PC-9 (cell line): ENCODE measurements around the gene CARMIL1. TPM values are rescaled to one million over a fixed set of nuclear protein-coding genes. Genes with fewer than 3 reads are reported as not detected.

Experiments
- BruUV-seq: library from RNA; stranded (reverse); fragments of 400-500 nt; replicated peaks from 2 replicates; lab custom pipeline; 2021; lab: Mats Ljungman, UMichigan
- CTCF ChIA-PET: fragments of 300-600 bp; sonication (Branson Sonifier 250); formaldehyde crosslinking; loops from one replicate; lab custom pipeline; 2022; ENCODE audit warnings: antibody characterized with exemption; lab: Charles Lee
- POLR2A ChIA-PET: fragments of 300-600 bp; sonication (Branson Sonifier 250); formaldehyde crosslinking; loops from one replicate; lab custom pipeline; 2022; ENCODE audit warnings: antibody characterized with exemption; ENCODE audit not compliant: unreplicated experiment; lab: Charles Lee
- DNase-seq, 2 experiments: peaks; one replicate each; pipeline versions ENCODE4 v3.0.0 to v3.0.0-alpha.2; 2015 to 2022; ENCODE audit warnings: mixed read lengths in 1 of 2
- H2AFZ ChIP-seq: fragments of 200-600 bp; sonication (generic); 2 replicates; pipeline ENCODE4 v1.8.1; 2017; ENCODE audit warnings: antibody characterized with exemption
- H3F3A ChIP-seq: fragments of 200-600 bp; sonication (generic); 2 replicates; pipeline ENCODE4 v1.8.1; 2017; ENCODE audit warnings: antibody characterized with exemption, mild to moderate bottlenecking, low read depth; ENCODE audit not compliant: insufficient read depth
- H3K27ac ChIP-seq: fragments of 200-600 bp; sonication (generic); 2 replicates; pipeline ENCODE4 v1.6.1; 2016; ENCODE audit warnings: mixed run types
- H3K27me3 ChIP-seq: fragments of 200-600 bp; sonication (generic); 2 replicates; pipeline ENCODE4 v1.6.1; 2016; ENCODE audit warnings: low read depth, mixed run types; ENCODE audit not compliant: insufficient read depth
- H3K36me3 ChIP-seq: fragments of 200-600 bp; sonication (generic); 2 replicates; pipeline ENCODE4 v1.6.1; 2016; ENCODE audit warnings: low read depth, mixed run types
- H3K4me1 ChIP-seq: fragments of 200-600 bp; sonication (generic); replicated peaks from 2 replicates; pipeline ENCODE4 v1.6.1; 2016; ENCODE audit warnings: mixed run types; ENCODE audit not compliant: insufficient read depth
- H3K4me2 ChIP-seq: fragments of 200-600 bp; sonication (generic); 2 replicates; pipeline ENCODE4 v1.6.1; 2017; ENCODE audit warnings: mixed run types
- H3K4me3 ChIP-seq: fragments of 200-600 bp; sonication (generic); 2 replicates; pipeline ENCODE4 v1.6.1; 2016; ENCODE audit warnings: mixed run types
- H3K79me2 ChIP-seq: fragments of 200-600 bp; sonication (generic); 2 replicates; pipeline ENCODE4 v1.6.1; 2017; ENCODE audit warnings: low read depth, mixed run types
- H3K9me2 ChIP-seq: fragments of 200-600 bp; sonication (generic); 2 replicates; pipeline ENCODE4 v1.8.1; 2017; ENCODE audit warnings: mild to moderate bottlenecking; ENCODE audit not compliant: insufficient read depth
- H3K9me3 ChIP-seq: fragments of 200-600 bp; sonication (generic); 2 replicates; pipeline ENCODE4 v1.8.1; 2016; ENCODE audit warnings: low read depth; ENCODE audit not compliant: insufficient read depth
- H4K20me1 ChIP-seq: fragments of 200-600 bp; sonication (generic); 2 replicates; pipeline ENCODE4 v1.8.1; 2017; ENCODE audit not compliant: insufficient read depth
- EZH2 ChIP-seq: fragments of 200-600 bp; sonication (generic); IDR thresholded peaks from 2 replicates; pipeline ENCODE4 v1.8.0; 2017; ENCODE audit warnings: antibody characterized with exemption, low read depth
- intact Hi-C: fragments of 100-400 bp; cut with micrococcal nuclease; formaldehyde crosslinking; loops from one replicate; pipeline ENCODE4 v1.10.0; 2022; ENCODE audit not compliant: unreplicated experiment
- total RNA-seq: library from RNA; stranded (reverse); gene quantifications from 2 replicates; pipeline ENCODE4 v1.2.3, GENCODE V29; 2021
- TF ChIP-seq, protein P1 (sequence below): fragments of 200-600 bp; sonication (generic); conservative IDR thresholded peaks from 2 replicates; pipeline ENCODE4 v1.6.1; 2017; ENCODE audit warnings: mixed run types, antibody characterized with exemption, mild to moderate bottlenecking, moderate library complexity

Gene CARMIL1
- total RNA-seq, 1 experiment from 2014 or later: 33.1 TPM

DNA sequence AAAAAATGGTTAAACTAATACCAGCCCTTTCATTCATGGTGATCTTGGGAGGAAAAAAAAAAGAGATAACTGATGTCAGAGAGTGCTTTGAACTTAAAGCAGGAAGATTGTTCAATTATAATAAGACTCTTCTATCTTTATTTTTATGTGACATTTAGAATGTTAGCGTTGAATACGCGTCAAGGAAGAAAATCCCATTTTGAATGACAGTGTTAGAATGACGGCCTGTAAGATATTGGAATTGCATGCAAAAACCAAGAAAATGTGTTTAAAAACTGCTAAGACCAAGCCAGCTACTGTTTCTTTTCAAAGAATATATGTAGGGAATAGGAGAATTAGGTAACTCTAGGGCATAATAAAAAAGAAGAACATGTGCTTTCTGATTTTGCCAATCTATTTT, 123.0 kb downstream of the CARMIL1 start:
- Histone ChIP-seq H3F3A (peaks cover 3% of the 10 kb centered on the region; the same call in 1 of the 2 replicates), H3K27ac (no peak overlapping the region), H3K9me2 (no peaks in the 10 kb centered on the region), H3K4me2 (no peak overlapping the region), H3K27me3 (no peaks in the 10 kb centered on the region), H4K20me1 (no peaks in the 10 kb centered on the region), H3K79me2 (no peaks in the 10 kb centered on the region), H2AFZ (no peak overlapping the region), H3K4me3 (no peak overlapping the region), H3K4me1 (no peaks in the 10 kb centered on the region), H3K36me3 (no peaks in the 10 kb centered on the region), H3K9me3 (no peaks in the 10 kb centered on the region)
- ChIA-PET POLR2A (interaction anchor here (0.8 kb wide), 1 partner anchor 31 kb away, joined by 7 read pairs; no protein-coding TSS in a partner anchor), CTCF (no interaction called here)
- no TSS peak for BruUV-seq
- intact Hi-C loops: no loop called here
- no peak for TF ChIP-seq EZH2
- TF ChIP-seq, protein P1, sequence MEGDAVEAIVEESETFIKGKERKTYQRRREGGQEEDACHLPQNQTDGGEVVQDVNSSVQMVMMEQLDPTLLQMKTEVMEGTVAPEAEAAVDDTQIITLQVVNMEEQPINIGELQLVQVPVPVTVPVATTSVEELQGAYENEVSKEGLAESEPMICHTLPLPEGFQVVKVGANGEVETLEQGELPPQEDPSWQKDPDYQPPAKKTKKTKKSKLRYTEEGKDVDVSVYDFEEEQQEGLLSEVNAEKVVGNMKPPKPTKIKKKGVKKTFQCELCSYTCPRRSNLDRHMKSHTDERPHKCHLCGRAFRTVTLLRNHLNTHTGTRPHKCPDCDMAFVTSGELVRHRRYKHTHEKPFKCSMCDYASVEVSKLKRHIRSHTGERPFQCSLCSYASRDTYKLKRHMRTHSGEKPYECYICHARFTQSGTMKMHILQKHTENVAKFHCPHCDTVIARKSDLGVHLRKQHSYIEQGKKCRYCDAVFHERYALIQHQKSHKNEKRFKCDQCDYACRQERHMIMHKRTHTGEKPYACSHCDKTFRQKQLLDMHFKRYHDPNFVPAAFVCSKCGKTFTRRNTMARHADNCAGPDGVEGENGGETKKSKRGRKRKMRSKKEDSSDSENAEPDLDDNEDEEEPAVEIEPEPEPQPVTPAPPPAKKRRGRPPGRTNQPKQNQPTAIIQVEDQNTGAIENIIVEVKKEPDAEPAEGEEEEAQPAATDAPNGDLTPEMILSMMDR: no peak
- no peak for DNase-seq

DNA sequence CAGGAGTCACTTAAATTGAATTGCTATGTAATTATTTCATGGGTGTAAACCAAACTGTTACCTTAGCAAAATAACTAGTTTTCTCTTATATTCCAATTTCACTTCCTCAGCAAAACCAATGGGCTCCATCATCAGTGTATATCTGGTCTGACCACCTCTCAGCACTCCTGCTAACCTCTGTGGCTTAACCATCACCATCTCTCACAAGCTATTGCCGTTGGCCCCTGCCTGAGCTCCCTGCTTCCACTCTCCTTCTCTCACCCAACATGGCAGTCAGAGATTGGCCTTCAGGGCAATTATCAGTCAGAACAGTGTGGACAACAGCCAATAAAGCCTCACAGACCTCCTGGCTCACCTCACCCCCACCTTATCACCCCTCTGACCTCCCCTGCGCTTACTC, 124.0 kb downstream of the CARMIL1 start:
- intact Hi-C loops: no loop called here
- TF ChIP-seq, protein P1: no peak
- TF ChIP-seq EZH2: no peak
- H3K9me3 ChIP-seq: no peaks in the 10 kb centered on the region
- H3K4me2 ChIP-seq: no peak overlapping the region
- H3K9me2 ChIP-seq: no peaks in the 10 kb centered on the region
- H3K4me1 ChIP-seq: no peaks in the 10 kb centered on the region
- H2AFZ ChIP-seq: no peak overlapping the region
- no peaks in the 10 kb centered on the region for H3K27me3 ChIP-seq
- no peaks in the 10 kb centered on the region for H3K79me2 ChIP-seq
- ChIA-PET CTCF (interaction anchor here (0.6 kb wide), 1 partner anchor 211 kb away, joined by 3 read pairs; no protein-coding TSS in a partner anchor), POLR2A (no interaction called here)
- H3K4me3 ChIP-seq: no peak overlapping the region
- no peaks in the 10 kb centered on the region for H3K36me3 ChIP-seq
- H3F3A ChIP-seq: peaks cover 3% of the 10 kb centered on the region; the same call in 1 of the 2 replicates
- no TSS peak for BruUV-seq
- H3K27ac ChIP-seq: no peak overlapping the region
- no peaks in the 10 kb centered on the region for H4K20me1 ChIP-seq
- no peak for DNase-seq

DNA sequence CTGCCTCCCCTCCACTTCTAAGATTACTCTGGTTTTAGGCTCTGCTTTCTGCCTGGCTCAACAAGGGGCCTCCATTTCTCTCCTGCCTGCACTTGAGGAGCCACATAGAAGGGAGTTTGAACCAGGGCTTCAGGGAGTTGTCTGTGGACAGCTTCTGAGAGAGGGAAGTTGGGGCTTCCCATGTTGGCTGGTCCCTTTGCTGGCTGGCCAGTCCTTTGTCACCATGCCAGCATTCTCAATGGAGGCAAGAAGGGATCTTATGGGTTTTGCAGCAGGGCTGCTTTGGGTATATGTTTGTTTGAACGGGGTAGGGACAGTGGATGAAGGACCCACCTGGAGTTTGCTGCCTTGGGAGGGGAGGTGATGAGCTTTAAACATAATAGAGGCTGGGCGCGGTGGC, 124.9 kb downstream of the CARMIL1 start:
- POLR2A ChIA-PET: no interaction called here

More for the DNA sequence above, 124.9 kb downstream of the CARMIL1 start:
- no peak for TF ChIP-seq EZH2
- TF ChIP-seq, protein P1: no peak
- no peaks in the 10 kb centered on the region for H3K4me1 ChIP-seq
- intact Hi-C loops: no loop called here
- H3K36me3 ChIP-seq: no peaks in the 10 kb centered on the region
- no peak overlapping the region for H3K4me2 ChIP-seq
- H3K79me2 ChIP-seq: no peaks in the 10 kb centered on the region
- H3K4me3 ChIP-seq: no peak overlapping the region
- DNase-seq: no peak
- CTCF ChIA-PET: interaction anchor here (0.6 kb wide), 1 partner anchor 125 kb away, joined by 3 read pairs; the partner anchor contains the start of gene CARMIL1
- no peak overlapping the region for H3K27ac ChIP-seq
- H3K9me3 ChIP-seq: no peaks in the 10 kb centered on the region
- peaks cover 3% of the 10 kb centered on the region; the same call in 1 of the 2 replicates for H3F3A ChIP-seq
- H3K27me3 ChIP-seq: no peaks in the 10 kb centered on the region
- BruUV-seq: no TSS peak
- no peak overlapping the region for H2AFZ ChIP-seq
- no peaks in the 10 kb centered on the region for H3K9me2 ChIP-seq
- H4K20me1 ChIP-seq: no peaks in the 10 kb centered on the region
